Measurements from ENCODE around the gene DENND6B. TPM values are rescaled to one million over a fixed set of nuclear protein-coding genes. Genes with fewer than 3 reads are reported as not detected.
"Not testable (repeated sequence)": the region's sequence is repeated elsewhere in the genome, so short reads cannot be mapped to it uniquely, and the experiment has no call there.

The DENND6B gene
- total RNA-seq, 1 donor: 9.2 TPM

DNA sequence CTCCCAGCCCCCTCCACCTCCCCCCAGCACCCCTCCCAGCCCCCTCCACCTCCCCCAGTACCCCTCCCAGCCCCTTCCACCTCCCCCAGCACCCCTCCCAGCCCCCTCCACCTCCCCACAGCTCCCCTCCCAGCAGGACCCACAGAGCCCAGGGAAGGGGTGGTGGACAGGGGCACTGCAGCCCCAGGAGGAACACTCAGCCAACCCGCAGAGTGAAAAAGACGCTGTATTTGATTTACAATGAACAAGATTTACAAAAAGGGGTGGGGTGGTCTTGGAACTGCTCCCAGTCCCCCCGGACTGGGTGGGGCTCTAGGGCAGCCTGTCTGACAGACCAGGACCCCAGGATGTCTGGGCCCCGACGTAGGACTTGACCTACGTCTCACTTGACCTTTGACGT, 52.0 kb downstream of the DENND6B start:
- DNase-seq (ENCODE audit: low read depth in 2 of 3, low spot score in 2 of 3): no peak

DNA sequence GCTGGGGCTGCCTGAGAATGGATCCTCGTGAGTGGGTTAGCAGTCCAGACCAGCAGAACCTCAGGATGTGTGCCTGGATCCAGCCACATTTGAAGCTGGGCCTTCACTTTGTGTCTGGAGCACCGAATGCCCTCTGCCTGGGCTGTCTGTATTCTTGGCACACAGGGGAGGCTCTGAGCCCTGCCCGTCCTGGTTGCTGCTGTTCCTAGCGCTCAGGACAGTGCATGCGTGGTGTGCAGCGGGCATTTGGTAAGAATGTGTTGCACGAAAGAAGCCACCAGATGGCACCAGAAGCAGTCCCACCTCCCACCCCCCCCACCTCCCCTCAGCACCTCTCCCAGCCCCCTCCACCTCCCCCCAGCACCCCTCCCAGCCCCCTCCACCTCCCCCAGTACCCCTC, 52.5 kb downstream of the DENND6B start:
- DNase-seq (ENCODE audit: low read depth in 2 of 3, low spot score in 2 of 3): peak in 2 of 3 donors; percentile 68 to 73

DNA sequence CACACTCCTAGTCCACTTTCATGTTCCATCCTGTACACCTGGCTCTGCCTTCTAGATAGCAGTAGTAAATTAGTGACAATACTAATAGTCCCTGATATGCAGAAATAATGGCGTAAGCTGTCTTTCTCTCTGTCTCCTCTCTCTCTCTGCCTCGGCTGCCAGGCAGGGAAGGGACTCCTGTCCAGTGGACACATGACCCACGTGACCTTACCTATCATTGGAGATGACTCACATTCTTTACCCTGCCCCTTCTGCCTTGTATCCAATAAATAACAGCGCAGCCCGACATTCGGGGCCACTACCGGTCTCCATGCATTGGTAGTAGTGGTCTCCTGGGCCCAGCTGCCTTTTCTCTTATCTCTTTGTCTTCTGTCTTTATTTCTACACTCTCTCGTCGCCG, 53.0 kb downstream of the DENND6B start:
- not testable (repeated sequence) for DNase-seq (ENCODE audit: low read depth in 2 of 3, low spot score in 2 of 3)

DNA sequence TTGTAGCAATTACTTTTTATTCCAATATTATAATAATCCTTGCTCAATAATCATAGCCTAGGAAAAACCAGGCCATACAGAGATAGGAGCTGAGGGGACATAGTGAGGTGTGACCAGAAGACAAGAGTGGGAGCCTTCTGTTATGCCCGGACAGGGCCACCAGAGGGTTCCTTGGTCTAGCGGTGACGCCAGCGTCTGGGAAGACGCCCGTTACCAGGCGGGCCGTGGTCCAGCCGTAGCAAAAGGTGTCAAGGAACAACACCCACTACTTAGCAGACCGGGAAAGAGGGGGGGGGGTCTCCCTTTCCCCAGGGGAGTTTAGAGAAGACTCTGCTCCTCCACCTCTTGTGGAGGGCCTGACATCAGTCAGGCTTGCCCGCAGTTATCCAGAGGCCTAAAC, 53.5 kb downstream of the DENND6B start:
- DNase-seq (ENCODE audit: low read depth in 2 of 3, low spot score in 2 of 3): not testable (repeated sequence)

DNA sequence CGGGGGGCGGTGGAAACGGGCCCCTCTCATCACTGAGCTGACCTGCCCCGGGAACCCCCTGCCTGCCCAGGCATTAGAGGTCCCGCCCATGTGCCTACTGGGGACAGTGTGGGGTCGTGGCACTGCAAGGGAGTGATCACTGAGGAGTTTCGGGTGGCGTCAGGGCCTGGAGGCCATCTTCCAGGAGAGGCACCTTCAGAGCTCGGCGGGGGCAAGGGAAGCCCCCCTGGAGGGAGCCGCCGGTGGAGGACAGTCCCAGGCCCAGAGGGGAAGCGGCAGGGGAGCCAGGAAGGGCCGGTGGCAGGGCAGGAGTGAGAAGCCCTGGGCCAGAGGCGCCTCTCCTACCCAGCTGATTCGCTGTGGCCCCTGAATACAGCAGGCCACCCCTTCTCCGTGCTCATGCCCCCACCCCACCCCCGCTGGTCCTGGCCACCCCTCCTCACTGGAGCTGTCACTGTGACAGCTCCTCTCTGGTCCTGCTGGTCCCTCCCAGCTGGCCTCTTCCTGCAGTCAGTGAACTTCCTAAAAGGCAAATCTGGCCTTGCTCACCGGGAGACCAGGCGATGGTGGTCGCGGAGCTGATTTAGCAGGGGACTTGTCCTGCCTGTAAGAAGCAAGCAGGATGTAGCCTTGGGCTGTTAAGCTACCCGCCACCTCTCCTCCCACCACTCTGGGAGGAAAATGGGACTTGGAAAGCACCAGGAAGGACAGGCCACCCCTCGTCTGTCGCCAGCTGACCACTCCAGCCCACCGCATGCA, 54.6 kb downstream of the DENND6B start:
- DNase-seq (ENCODE audit: low read depth in 2 of 3, low spot score in 2 of 3): no peak

DNA sequence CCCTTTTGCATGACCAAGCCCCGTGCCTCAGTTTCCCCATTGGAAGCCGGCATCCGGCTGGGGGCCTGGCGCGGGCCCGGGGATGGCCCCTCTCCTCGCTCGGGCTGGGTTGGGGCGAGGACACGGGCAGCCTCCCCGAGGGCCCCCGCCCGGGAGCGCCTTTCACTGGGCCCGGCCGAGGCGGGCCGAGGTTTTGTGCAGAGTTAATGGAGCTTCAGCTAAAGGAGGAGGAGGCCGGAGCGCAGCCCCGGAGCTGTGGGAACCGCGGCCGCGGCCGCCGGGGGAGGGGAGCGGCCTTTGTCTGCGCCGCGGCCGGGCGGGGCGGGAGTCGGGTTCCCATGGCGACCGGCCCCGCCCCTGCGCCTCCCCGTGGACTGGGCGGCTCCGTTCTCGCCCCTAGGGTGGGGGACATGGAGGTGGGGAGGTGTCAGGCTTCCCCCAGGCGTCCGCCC, 55.3 kb downstream of the DENND6B start:
- DNase-seq (ENCODE audit: low read depth in 2 of 3, low spot score in 2 of 3): peak in 2 of 3 donors; percentile 44 to 56

DNA sequence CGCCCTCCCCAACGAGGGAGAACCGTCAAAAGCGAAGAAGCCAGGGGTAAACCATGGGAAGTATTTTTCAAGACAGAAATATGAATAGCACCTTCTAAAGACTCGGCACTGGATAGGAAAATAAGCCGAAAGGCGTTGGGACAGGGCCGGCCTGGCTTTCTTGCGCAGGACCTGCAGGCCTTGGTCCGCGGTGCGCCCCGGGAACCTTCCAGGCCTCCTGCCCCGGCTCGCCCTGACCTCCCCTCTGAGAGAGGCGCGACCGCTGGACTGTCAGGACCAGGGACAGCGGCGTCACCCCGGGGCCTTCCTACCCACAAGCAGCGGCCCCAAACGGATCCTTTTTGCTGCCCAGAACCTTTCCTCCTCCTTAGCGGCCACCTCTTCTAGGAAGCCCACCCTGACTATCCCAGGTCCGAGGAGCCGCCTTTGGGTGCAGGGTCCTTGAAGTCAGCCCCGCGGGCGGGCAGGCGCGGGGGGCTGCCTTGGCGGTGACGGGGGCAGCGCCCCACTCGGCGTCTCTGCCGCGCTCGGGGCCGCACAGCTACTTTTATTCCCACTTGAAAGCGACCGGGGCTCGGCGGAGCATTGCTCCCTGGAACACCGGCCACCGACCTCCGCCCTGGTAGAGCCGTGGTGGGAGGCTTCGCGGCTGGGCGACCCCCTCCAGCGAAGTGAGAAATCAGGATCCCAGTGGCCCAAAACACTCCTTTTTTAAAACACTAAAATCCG, 56.0 kb downstream of the DENND6B start:
- peak; percentile 41 to 52 (median 47) for DNase-seq (ENCODE audit: low read depth in 2 of 3, low spot score in 2 of 3)

DNA sequence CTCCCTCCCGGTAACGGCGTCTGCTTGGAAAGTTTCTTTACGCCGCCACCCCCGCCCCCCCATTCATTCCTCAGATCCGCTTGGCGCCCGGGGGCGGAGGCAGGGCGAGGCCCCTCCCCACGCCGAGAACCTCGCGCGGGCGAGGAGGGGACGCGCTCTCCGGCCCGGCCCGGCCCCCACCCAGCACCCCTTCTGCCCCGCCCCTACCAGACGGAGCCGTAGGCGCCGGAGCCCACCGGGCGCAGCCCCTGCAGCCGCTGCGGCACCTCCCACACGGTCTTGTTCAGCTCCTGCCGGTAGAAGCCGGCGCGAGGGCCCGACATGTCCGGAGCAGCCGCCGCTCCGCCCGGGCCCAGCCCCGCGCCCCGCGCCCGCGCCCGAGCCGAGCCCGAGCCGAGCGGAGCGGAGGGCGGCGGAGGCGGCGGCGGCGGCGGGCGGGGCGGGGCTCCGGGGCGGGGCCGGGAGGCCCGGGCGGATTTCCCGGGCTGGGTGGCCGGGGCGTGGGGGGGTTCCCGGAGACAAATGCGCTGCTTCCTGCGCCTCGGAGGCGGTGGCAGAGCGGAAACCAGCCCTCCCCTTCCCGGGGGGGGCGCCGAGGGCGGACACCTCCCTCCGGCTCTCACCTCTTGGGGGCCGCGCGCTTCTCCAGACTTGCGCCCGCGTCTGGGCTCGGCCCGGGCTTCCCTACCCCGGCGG, 56.7 kb downstream of the DENND6B start, which contains the start of gene MAPK11:
MAPK11 (minus strand) TSS at position 411 of the 696 bp plus-strand sequence; CDS start at position 323, 88 bp downstream.
- DNase-seq (ENCODE audit: low read depth in 2 of 3, low spot score in 2 of 3): peak in 1 of 3 donors; percentile 48

DNA sequence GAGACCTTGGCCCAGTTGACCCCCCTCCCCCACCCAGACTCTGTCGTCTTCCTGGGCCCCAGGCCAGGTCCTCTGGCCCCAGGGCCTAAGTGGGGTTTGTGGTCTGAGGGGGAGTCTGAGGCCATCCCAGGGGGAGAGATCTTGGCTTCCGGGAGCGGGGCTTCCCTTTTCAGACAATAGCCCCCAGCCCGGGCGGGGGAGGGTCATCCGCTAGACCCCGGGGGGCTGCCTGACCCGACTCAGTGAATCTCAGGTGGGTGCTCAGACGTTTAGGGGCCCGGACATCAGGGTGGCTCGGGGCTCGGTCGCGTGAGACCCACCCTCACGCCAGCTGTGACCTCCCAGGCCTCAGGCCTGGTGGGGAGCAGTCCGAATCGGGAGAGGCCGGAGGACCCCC, 57.2 kb downstream of the DENND6B start:
- no peak for DNase-seq (ENCODE audit: low read depth in 2 of 3, low spot score in 2 of 3)

DNA sequence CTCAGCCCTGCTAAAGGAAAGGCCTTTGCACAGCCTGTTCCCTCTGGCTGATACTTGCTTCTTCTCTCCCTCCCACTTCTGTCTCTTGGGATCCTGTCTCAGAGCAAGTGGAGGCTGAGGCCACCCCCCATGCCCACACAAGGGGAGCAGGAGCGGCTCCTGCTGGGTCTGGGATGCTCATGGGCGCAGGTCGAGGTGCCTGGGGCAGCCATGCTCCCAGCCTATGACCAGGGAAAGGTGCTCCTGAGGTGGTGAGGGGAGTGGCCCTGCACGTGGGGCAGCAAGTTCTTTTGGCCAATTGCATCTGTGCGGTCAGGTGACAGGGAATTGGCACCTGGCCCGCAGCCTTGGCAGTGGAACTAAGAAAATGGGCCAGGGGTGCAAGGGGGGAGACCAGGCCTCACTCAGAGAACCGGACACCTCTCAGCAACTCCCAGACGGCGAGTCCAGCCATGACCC, 58.1 kb downstream of the DENND6B start:
- DNase-seq (ENCODE audit: low read depth in 2 of 3, low spot score in 2 of 3): no peak

DNA sequence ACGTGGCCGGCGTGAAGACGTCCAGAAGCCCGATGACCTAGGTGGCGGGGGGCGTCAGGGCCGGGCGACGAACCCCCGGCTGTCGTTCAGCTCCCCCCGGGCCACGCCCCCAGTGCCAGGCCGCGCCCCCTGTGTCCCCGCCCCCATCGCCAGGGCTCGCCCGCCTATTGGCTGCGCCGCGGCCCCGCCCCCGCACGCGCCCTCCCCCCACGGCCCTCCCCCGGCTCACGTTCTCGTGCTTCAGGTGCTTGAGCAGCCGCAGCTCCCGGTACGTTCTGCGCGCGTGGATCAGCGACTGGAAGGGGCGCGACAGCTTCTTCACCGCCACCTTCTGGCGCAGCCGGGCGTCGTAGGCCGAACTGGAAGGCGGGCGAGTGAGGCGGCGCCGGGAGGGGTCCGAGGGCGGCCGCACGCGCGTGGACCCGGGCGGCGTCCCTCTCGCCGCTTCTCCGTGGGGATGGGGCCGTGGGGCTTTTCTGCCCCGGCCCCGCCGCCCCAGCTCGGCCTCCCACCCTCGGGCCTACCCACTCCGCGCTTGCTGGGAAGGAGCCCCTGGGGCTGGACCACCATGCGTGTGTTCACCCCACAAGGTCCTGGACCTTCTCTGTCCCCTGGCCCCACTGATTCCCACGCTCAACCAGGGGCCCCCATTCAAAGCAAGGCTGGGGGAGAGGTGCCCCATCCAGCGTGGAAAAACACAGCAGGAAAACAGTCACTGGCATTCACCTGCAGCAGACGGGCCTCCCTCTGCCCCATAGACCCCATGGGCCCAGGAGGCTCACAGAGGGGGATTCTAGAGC, 59.0 kb downstream of the DENND6B start:
- DNase-seq (ENCODE audit: low read depth in 2 of 3, low spot score in 2 of 3): peak in 2 of 3 donors; percentile 68 to 71

DNA sequence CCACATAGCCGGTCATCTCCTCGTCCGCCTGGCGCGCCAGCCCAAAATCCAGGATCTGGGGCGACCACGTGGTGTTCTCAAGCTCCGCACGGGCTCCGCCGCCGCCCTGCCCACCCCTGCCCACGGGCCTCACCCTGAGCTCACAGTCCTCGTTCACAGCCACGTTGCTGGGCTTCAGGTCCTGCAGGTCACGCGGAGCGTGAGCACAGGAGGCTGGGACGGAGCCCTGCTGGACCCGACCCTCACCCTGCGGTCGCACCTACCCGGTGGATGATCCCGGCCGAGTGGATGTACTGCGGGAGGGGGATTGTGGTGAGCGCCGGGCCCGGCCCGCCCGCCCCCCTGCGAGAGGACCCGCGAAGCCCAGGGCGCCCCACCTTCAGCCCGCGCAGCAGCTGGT, 59.8 kb downstream of the DENND6B start:
- no peak for DNase-seq (ENCODE audit: low read depth in 2 of 3, low spot score in 2 of 3)

DNA sequence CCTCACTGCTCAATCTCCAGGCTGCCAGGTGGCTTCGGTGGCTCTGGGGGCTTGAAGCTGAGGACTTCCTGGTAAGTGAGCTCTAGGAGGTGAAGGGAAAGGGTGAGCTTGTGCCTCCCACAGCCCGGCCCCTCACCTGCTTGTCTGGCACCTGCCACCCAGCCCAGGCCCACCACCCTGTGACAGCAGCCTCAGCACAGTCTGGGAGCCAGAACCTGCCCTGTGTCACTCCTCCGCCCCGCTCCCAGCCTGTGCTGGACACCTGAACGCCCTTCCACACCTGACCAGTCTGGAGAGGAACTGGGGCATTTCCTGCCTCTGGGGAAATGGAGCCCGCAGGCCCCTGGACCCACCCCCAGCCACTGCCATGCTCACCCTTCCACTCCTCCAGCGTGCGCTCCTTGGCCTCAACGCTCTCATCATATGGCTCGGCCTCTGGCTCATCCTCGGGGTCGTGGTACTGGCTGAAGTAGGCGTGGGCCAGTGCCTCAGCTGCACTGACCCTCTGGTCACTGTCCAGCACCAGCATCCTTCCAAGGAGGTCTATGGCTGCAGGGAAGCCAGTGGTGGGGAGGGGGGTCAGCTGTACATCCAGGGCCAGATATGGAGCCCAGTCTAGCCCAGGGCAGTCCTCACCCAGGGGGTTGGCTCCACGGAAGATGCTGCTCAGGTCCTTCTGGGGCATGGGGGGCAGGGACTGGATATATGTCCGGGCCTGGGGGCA, 61.7 kb downstream of the DENND6B start:
- no peak for DNase-seq (ENCODE audit: low read depth in 2 of 3, low spot score in 2 of 3)

DNA sequence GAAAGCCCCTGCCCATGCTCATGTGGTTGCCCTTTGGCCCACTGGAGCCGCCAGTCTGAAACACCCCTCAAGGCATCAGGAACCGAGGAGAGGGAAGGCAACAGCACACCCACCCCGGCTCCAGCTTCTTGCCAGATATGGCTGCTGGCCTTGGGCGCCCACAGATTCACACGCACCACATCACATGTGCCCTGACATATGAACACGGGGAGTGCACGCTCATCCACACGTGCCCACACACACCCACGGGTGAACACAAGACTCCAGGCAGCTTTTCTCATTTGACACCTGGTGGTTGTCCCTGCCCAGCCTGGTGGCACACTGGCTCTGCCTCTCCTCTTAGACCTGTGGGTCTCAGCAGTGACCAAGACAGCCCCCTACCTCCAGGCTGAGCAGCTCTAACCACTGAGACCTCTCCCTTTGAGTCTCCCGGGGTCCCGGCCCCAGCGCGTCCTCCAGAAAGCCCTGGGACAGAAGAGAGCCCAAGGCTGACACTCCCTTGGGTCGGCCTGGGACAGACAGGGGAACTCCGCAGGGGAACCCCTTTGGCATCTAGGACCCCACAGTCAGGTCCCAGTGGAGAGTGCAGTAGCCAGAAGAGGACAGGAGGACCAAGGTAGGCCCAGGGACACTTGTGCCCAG, 62.6 kb downstream of the DENND6B start:
- DNase-seq (ENCODE audit: low read depth in 2 of 3, low spot score in 2 of 3): no peak

DNA sequence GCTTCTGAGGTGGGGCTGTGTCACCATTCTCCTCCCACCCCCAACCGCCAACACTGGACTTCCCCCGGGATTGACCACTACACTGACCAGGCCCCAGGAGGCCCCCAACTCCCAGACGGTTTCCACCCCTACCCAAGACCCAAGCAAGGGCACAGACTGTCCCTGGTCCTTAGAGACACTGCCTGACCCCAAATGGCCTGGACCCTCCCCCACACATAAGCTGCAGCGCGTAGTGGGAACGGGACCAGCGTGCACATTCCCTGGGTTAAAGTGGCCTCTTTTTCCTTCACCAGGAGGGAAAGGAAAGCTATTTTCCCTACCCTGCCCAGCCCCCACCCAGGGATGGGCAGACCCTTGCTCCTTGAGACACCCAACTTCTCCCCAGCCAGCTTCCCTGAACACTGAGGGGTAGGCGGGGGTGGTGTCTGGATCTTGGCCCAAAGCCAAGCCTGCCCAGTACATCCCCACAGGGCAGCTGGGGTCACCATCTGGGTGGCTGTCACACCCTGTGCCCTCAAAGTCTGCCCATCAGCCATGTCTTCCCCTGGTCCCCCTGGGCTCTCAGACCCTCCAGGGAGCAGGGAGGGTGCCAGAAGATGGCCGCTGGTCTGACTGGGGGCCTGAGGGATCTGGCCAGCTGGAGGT, 63.7 kb downstream of the DENND6B start:
- no peak for DNase-seq (ENCODE audit: low read depth in 2 of 3, low spot score in 2 of 3)

DNA sequence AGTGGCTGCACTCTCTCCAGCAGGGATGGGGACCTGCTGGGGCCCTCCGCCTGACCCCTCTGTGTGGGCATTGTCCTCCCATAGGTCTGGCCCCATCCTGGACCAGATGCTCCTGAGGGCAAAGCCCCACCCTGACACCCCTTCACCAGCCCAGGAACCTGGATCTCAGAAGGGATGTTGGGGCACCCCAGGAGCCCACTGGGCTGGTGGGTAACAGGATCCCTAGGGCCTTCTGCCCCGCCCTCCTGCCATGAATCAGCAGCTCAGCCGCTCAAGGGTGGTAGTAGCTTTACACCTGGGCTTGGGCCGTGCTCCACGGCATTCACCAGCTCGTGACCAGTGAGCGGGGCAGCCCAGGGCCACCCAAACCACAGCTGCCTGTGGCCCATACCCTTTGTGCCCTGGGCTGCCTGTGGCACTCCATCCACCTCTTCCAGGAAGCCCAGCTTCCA, 64.3 kb downstream of the DENND6B start:
- DNase-seq (ENCODE audit: low read depth in 2 of 3, low spot score in 2 of 3): peak in 1 of 3 donors; percentile 42

DNA sequence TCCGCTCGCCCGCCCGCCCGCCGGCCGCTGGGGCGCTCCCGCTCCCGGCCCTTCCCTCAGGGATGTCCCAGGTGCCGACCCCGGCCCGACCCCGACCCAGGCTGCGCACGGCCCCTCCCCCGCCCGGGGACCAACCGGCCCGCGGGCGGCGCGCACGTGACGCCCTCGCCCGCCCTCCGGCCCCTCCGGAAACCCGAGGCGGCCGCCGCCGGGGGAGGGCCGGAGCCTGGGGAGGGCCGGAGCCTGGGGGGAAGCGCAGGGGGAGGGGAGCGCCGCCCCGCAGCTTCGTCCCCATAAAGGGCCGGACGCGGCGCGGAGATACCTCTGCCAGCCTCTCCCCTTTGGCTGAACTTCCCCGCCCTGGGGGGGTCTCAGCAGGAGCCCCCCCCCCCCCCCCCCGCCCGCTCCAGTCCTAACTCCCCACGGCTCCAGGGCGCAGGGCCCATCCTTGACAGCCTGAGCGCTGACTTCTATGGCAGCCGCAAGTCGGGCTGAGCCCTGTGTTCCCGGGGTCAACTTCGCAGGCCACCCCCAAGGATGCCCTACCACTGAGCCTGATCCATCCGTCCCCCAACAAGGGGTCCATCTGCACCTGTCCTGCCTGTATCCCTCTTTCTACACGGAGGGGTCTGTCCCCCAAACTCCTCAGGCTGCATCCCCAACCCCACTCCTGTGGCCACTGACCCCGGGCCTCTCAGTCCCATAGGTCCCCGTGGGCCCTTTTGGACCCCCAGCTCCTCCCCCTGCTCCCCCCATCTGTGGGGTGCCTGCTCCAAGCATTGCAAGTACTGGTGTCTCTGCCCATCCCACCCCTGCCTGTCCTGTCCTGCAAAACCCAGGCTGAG, 65.0 kb downstream of the DENND6B start, which contains the start of gene MAPK12:
MAPK12 (minus strand) TSS at position 69 of the 845 bp plus-strand sequence. CDS start 174 bp downstream, outside the sequence.
- no peak for DNase-seq (ENCODE audit: low read depth in 2 of 3, low spot score in 2 of 3)

Data from hematopoietic multipotent progenitor cell (in vitro differentiated cells).